A673 (cell line): ENCODE measurements around the gene PHF20. TPM values are rescaled to one million over a fixed set of nuclear protein-coding genes. Genes with fewer than 3 reads are reported as not detected.

Experiments used
- BruUV-seq: library from RNA; stranded (reverse); fragments of 400-500 nt; replicated peaks from 2 replicates; lab custom pipeline; 2021; lab: Mats Ljungman, UMichigan
- CTCF ChIA-PET: fragments of 300-600 bp; sonication (Branson Sonifier 250); formaldehyde crosslinking; loops from one replicate; lab custom pipeline; 2022; ENCODE audit warnings: antibody characterized with exemption; lab: Charles Lee
- POLR2A ChIA-PET: fragments of 300-600 bp; sonication (Branson Sonifier 250); formaldehyde crosslinking; loops from one replicate; lab custom pipeline; 2022; ENCODE audit warnings: antibody characterized with exemption; ENCODE audit not compliant: low non-redundant PET; lab: Charles Lee
- DNase-seq: peaks from one replicate; pipeline ENCODE4 v3.0.0-alpha.2; 2015; ENCODE audit warnings: low spot score
- H3K27ac ChIP-seq: fragments of 200-600 bp; sonication (generic); 2 replicates; pipeline ENCODE4 v1.5.1; 2016; ENCODE audit warnings: mixed run types, low read depth, mild to moderate bottlenecking, mixed read lengths, antibody characterized with exemption, low read length; ENCODE audit not compliant: poor library complexity, severe bottlenecking
- H3K27me3 ChIP-seq: fragments of 200-600 bp; sonication (generic); replicated peaks from 2 replicates; pipeline ENCODE4 v1.6.1; 2017; ENCODE audit warnings: mixed run types, low read depth, mild to moderate bottlenecking, mixed read lengths, antibody characterized with exemption, low read length; ENCODE audit not compliant: insufficient read depth, poor library complexity
- H3K36me3 ChIP-seq: fragments of 200-600 bp; sonication (generic); 2 replicates; pipeline ENCODE4 v1.6.1; 2016; ENCODE audit warnings: mixed run types, mild to moderate bottlenecking, mixed read lengths, antibody characterized with exemption, low read length; ENCODE audit not compliant: insufficient read depth, poor library complexity, severe bottlenecking
- H3K4me1 ChIP-seq: fragments of 200-600 bp; sonication (generic); 2 replicates; pipeline ENCODE4 v1.6.1; 2017; ENCODE audit warnings: mixed run types, mild to moderate bottlenecking, mixed read lengths, antibody characterized with exemption, low read length; ENCODE audit not compliant: insufficient read depth, poor library complexity, severe bottlenecking
- H3K4me3 ChIP-seq: fragments of 200-600 bp; sonication (generic); 2 replicates; pipeline ENCODE4 v1.5.1; 2016; ENCODE audit warnings: low read depth, mixed run types, mild to moderate bottlenecking, mixed read lengths, low read length; ENCODE audit not compliant: poor library complexity, severe bottlenecking
- H3K9me3 ChIP-seq: fragments of 200-600 bp; sonication (generic); 2 replicates; pipeline ENCODE4 v1.6.1; 2016; ENCODE audit warnings: mixed run types, low read depth, mild to moderate bottlenecking, mixed read lengths, antibody characterized with exemption, low read length; ENCODE audit not compliant: poor library complexity, severe bottlenecking
- CTCF ChIP-seq: fragments of 300-800, 200-600 bp; sonication (generic); conservative IDR thresholded peaks from 2 replicates; pipeline ENCODE4 v1.5.1; 2017; ENCODE audit warnings: low read depth, mild to moderate bottlenecking, antibody characterized with exemption, low read length, moderate library complexity, mixed read lengths
- EZH2 ChIP-seq: fragments of 200-600 bp; sonication (generic); IDR thresholded peaks from 2 replicates; pipeline ENCODE4 v1.6.1; 2017; ENCODE audit warnings: borderline replicate concordance, low read depth, mild to moderate bottlenecking, mixed read lengths, antibody characterized with exemption, low read length; ENCODE audit not compliant: poor library complexity, severe bottlenecking
- intact Hi-C: fragments of 100-400 bp; cut with micrococcal nuclease; formaldehyde crosslinking; loops from one replicate; pipeline ENCODE4 v1.10.0; 2022; ENCODE audit not compliant: unreplicated experiment
- total RNA-seq: library from RNA; stranded (reverse); gene quantifications from 2 replicates; pipeline ENCODE4 v1.2.3, GENCODE V29; 2021

Gene PHF20
- total RNA-seq, 1 experiment from 2014 or later = 43.0 TPM

- ChIA-PET CTCF (no interaction called here), POLR2A (interaction anchor here (0.7 kb wide), 3 partner anchors 121 to 173 kb away, joined by 4 to 11 read pairs (median 8); no protein-coding TSS in a partner anchor)
- H3K27me3 ChIP-seq = no peaks in the 10 kb centered on the region
- peaks cover 79% of the 10 kb centered on the region for H3K36me3 ChIP-seq
- H3K9me3 ChIP-seq = no peaks in the 10 kb centered on the region
- no TSS peak for BruUV-seq
- peaks cover 25% of the 10 kb centered on the region for H3K4me1 ChIP-seq
- intact Hi-C loops = loop anchor here (5.0 kb wide), 1 partner anchor 36 kb away; no protein-coding TSS in a partner anchor
- no peak overlapping the region for H3K4me3 ChIP-seq
- TF ChIP-seq EZH2 = no peak
- TF ChIP-seq CTCF = no peak
- no peak for DNase-seq
- no peak overlapping the region for H3K27ac ChIP-seq
Observed at GRCh38 chr20:35737865-35738333, 33.9 kb upstream of the PHF20 start.

- Histone ChIP-seq H3K27me3 (no peaks in the 10 kb centered on the region), H3K4me1 (peaks cover 32% of the 10 kb centered on the region), H3K4me3 (no peak overlapping the region), H3K27ac (no peak overlapping the region), H3K36me3 (peaks cover 72% of the 10 kb centered on the region), H3K9me3 (no peaks in the 10 kb centered on the region)
- BruUV-seq = no TSS peak
- ChIA-PET CTCF (interaction anchor here (1.4 kb wide), 1 partner anchor 146 kb away, joined by 3 read pairs; no protein-coding TSS in a partner anchor), POLR2A (interaction anchor here (1.0 kb wide), 1 partner anchor 32 kb away, joined by 3 read pairs; no protein-coding TSS in a partner anchor)
- intact Hi-C loops = loop anchor here (5.0 kb wide), 1 partner anchor 36 kb away; no protein-coding TSS in a partner anchor
- DNase-seq = no peak
- TF ChIP-seq EZH2 = no peak
- TF ChIP-seq CTCF = no peak
Observed at GRCh38 chr20:35738410-35739179, 33.2 kb upstream of the PHF20 start.

- intact Hi-C loops = loop anchor here (5.0 kb wide), 1 partner anchor 37 kb away; no protein-coding TSS in a partner anchor
- H3K4me3 ChIP-seq = peak overlapping the region; percentile 69
- TF ChIP-seq EZH2 = no peak
- TF ChIP-seq CTCF = peak; percentile 48
Observed at GRCh38 chr20:35739294-35740163, 32.3 kb upstream of the PHF20 start.

More at GRCh38 chr20:35739294-35740163, 32.3 kb upstream of the PHF20 start:
- peaks cover 63% of the 10 kb centered on the region for H3K36me3 ChIP-seq
- ChIA-PET POLR2A (interaction anchor here (0.7 to 1.0 kb wide), 3 partner anchors 9 to 39 kb away, joined by 3 read pairs; no protein-coding TSS in a partner anchor), CTCF (interaction anchor here (0.6 to 1.4 kb wide), 2 partner anchors 60 to 145 kb away, joined by 3 to 5 read pairs; no protein-coding TSS in a partner anchor)
- BruUV-seq = no TSS peak
- no peaks in the 10 kb centered on the region for H3K27me3 ChIP-seq
- no peaks in the 10 kb centered on the region for H3K9me3 ChIP-seq
- H3K27ac ChIP-seq = no peak overlapping the region
- H3K4me1 ChIP-seq = peaks cover 29% of the 10 kb centered on the region
- peak; percentile 64 for DNase-seq
